H9 (cell line): ENCODE data around the gene GDAP1L1. TPM values are rescaled to one million over a fixed set of nuclear protein-coding genes. Genes with fewer than 3 reads are reported as not detected.

Source experiments
- DNase-seq: peaks from one replicate; pipeline ENCODE4 v3.0.0-alpha.2; 2017
- H2AFZ ChIP-seq: one replicate; pipeline ENCODE4 v1.6.1; 2013; ENCODE audit warnings: mild to moderate bottlenecking, low read length, control low read depth, moderate library complexity
- H2AK5ac ChIP-seq: 2 replicates; pipeline ENCODE4 v1.6.1; 2013; ENCODE audit warnings: low read length, control low read depth, mixed read lengths; ENCODE audit not compliant: insufficient read length
- H2BK120ac ChIP-seq: one replicate; pipeline ENCODE4 v1.6.1; 2013; ENCODE audit warnings: low read depth, mild to moderate bottlenecking, low read length, control low read depth, inconsistent platforms; ENCODE audit not compliant: poor library complexity, severe bottlenecking
- H2BK12ac ChIP-seq: 2 replicates; pipeline ENCODE4 v1.6.1; 2013; ENCODE audit warnings: low read length, control low read depth, mixed read lengths, low read depth; ENCODE audit not compliant: insufficient read length
- H2BK15ac ChIP-seq: 2 replicates; pipeline ENCODE4 v1.6.1; 2013; ENCODE audit warnings: low read depth, low read length, control low read depth
- H2BK20ac ChIP-seq: one replicate; pipeline ENCODE4 v1.6.1; 2013; ENCODE audit warnings: low read depth, mild to moderate bottlenecking, low read length, control low read depth, inconsistent platforms; ENCODE audit not compliant: poor library complexity, severe bottlenecking
- H2BK5ac ChIP-seq: 2 replicates; pipeline ENCODE4 v1.6.1; 2013; ENCODE audit warnings: low read length, control low read depth, mixed read lengths; ENCODE audit not compliant: insufficient read length
- H3K14ac ChIP-seq: 2 replicates; pipeline ENCODE4 v1.6.1; 2013; ENCODE audit warnings: low read length, control low read depth; ENCODE audit not compliant: insufficient read depth
- H3K18ac ChIP-seq: 2 replicates; pipeline ENCODE4 v1.6.1; 2013; ENCODE audit warnings: low read depth, mild to moderate bottlenecking, mixed read lengths, low read length, control low read depth; ENCODE audit not compliant: insufficient read length
- H3K23ac ChIP-seq: 2 replicates; pipeline ENCODE4 v1.6.1; 2013; ENCODE audit warnings: low read length, control low read depth, mixed read lengths, low read depth; ENCODE audit not compliant: insufficient read length
- H3K23me2 ChIP-seq: 2 replicates; pipeline ENCODE4 v1.6.1; 2013; ENCODE audit warnings: low read depth, mild to moderate bottlenecking, mixed read lengths, low read length, control low read depth; ENCODE audit not compliant: insufficient read length, poor library complexity, severe bottlenecking
- H3K27ac ChIP-seq: 2 replicates; pipeline ENCODE4 v1.5.1; 2013; ENCODE audit warnings: low read length, control low read depth, mixed read lengths, low read depth; ENCODE audit not compliant: insufficient read length
- H3K27me3 ChIP-seq: 2 replicates; pipeline ENCODE4 v1.6.1; 2013; ENCODE audit warnings: low read length, control low read depth, inconsistent platforms; ENCODE audit not compliant: insufficient read depth
- H3K4ac ChIP-seq: 2 replicates; pipeline ENCODE4 v1.6.1; 2013; ENCODE audit warnings: low read depth, mild to moderate bottlenecking, control low read depth, inconsistent platforms, low read length, moderate library complexity
- H3K4me1 ChIP-seq: 2 replicates; pipeline ENCODE4 v1.6.1; 2013; ENCODE audit warnings: low read length, control low read depth, inconsistent platforms; ENCODE audit not compliant: insufficient read depth
- H3K4me2 ChIP-seq: 2 replicates; pipeline ENCODE4 v1.6.1; 2013; ENCODE audit warnings: low read length, control low read depth, mixed read lengths; ENCODE audit not compliant: insufficient read length, insufficient read depth
- H3K56ac ChIP-seq: 2 replicates; pipeline ENCODE4 v1.6.1; 2013; ENCODE audit warnings: low read depth, mild to moderate bottlenecking, mixed read lengths, low read length, control low read depth; ENCODE audit not compliant: insufficient read length
- H3K79me1 ChIP-seq: 2 replicates; pipeline ENCODE4 v1.6.1; 2013; ENCODE audit warnings: low read depth, mild to moderate bottlenecking, moderate library complexity, low read length, control low read depth, inconsistent platforms; ENCODE audit not compliant: insufficient read depth, poor library complexity, severe bottlenecking
- H3K79me2 ChIP-seq: 2 replicates; pipeline ENCODE4 v1.6.1; 2013; ENCODE audit warnings: low read length, control low read depth, inconsistent platforms; ENCODE audit not compliant: insufficient read depth
- H3K9ac ChIP-seq: 2 replicates; pipeline ENCODE4 v1.6.1; 2013; ENCODE audit warnings: low read length, control low read depth, mixed read lengths; ENCODE audit not compliant: insufficient read length; ENCODE audit errors: extremely low read depth
- H3K9me3 ChIP-seq: one replicate; pipeline ENCODE4 v1.6.1; 2013; ENCODE audit warnings: low read depth, low read length, inconsistent platforms; ENCODE audit not compliant: control insufficient read depth
- H3T11ph ChIP-seq: one replicate; pipeline ENCODE4 v1.6.1; 2013; ENCODE audit warnings: mild to moderate bottlenecking, low read length, control low read depth, inconsistent platforms
- H4K20me1 ChIP-seq: one replicate; pipeline ENCODE4 v1.6.1; 2013; ENCODE audit not compliant: control insufficient read depth, insufficient read length, insufficient read depth
- H4K5ac ChIP-seq: 2 replicates; pipeline ENCODE4 v1.6.1; 2013; ENCODE audit warnings: low read depth, mild to moderate bottlenecking, mixed read lengths, low read length, control low read depth; ENCODE audit not compliant: insufficient read length
- H4K8ac ChIP-seq: replicated peaks from 2 replicates; pipeline ENCODE4 v1.6.1; 2013; ENCODE audit warnings: low read length, control low read depth, mixed read lengths, low read depth; ENCODE audit not compliant: insufficient read length
- H4K91ac ChIP-seq: 2 replicates; pipeline ENCODE4 v1.6.1; 2013; ENCODE audit warnings: low read depth, mild to moderate bottlenecking, moderate library complexity, mixed read lengths, low read length, control low read depth; ENCODE audit not compliant: insufficient read length
- H3K27ac Mint-ChIP-seq, 3 experiments: 2 replicates in 2 of 3; 3 replicates in 1 of 3; pipeline ENCODE4 v1.8.0; 2020 to 2021; ENCODE audit warnings: mixed read lengths in 3 of 3, mild to moderate bottlenecking in 1 of 3, moderate library complexity in 1 of 3
- H3K27me3 Mint-ChIP-seq: 2 replicates; pipeline ENCODE4 v1.8.0; 2021; ENCODE audit warnings: low read depth, mild to moderate bottlenecking, moderate library complexity, mixed read lengths
- H3K36me3 Mint-ChIP-seq, 3 experiments: 2 replicates in 2 of 3; 3 replicates in 1 of 3; pipeline ENCODE4 v1.8.0; 2020 to 2021; ENCODE audit warnings: low read depth in 3 of 3, mixed read lengths in 3 of 3; ENCODE audit not compliant: insufficient read depth in 1 of 3
- H3K4me1 Mint-ChIP-seq, 2 experiments: 2 replicates each; pipeline ENCODE4 v1.8.0; 2020; ENCODE audit warnings: mixed read lengths in 2 of 2
- H3K4me3 Mint-ChIP-seq, 2 experiments: 2 replicates in 1 of 2; 3 replicates in 1 of 2; pipeline ENCODE4 v1.8.0; 2020 to 2021; ENCODE audit warnings: mild to moderate bottlenecking in 2 of 2, mixed read lengths in 2 of 2, moderate library complexity in 1 of 2
- H3K9me3 Mint-ChIP-seq, 2 experiments: 2 replicates in 1 of 2; 3 replicates in 1 of 2; pipeline ENCODE4 v1.8.0; 2020; ENCODE audit warnings: mild to moderate bottlenecking in 2 of 2, mixed read lengths in 2 of 2, moderate library complexity in 1 of 2
- CTCF ChIP-seq: fragments of 200-600 bp; sonication (generic); conservative IDR thresholded peaks from 3 replicates; pipeline ENCODE4 v1.8.0; 2021; ENCODE audit warnings: antibody characterized with exemption, mild to moderate bottlenecking
- total RNA-seq: library from RNA; stranded (reverse); gene quantifications from 2 replicates; pipeline ENCODE4 v1.2.1, GENCODE V29; 2021

The GDAP1L1 gene
- total RNA-seq, 1 experiment from 2014 or later: 5.9 TPM

GRCh38 chr20:44304383-44304782 is 57.3 kb downstream of the GDAP1L1 start:
- H3K27me3 ChIP-seq: no peaks in the 10 kb centered on the region
- H3K56ac ChIP-seq: no peak overlapping the region
- H3T11ph ChIP-seq: no peak overlapping the region
- H3K23ac ChIP-seq: no peak overlapping the region
- no peak overlapping the region for H4K91ac ChIP-seq
- no peaks in the 10 kb centered on the region for H3K9me3 ChIP-seq
- TF ChIP-seq CTCF: no peak
- H3K18ac ChIP-seq: no peak overlapping the region
- Mint-ChIP-seq H3K36me3 (no peaks in the 10 kb centered on the region), H3K9me3 (no peaks in the 10 kb centered on the region; a peak in 1 of 5 replicates), H3K27ac (peak overlapping the region in 1 of 3 experiments; percentile 31; a peak in 1 of 7 replicates), H3K27me3 (no peaks in the 10 kb centered on the region), H3K4me3 (no peak overlapping the region), H3K4me1 (no peaks in the 10 kb centered on the region)
- peaks cover 2% of the 10 kb centered on the region for H4K20me1 ChIP-seq
- no peak overlapping the region for H2BK12ac ChIP-seq
- no peak overlapping the region for H4K8ac ChIP-seq
- DNase-seq: no peak
- no peaks in the 10 kb centered on the region for H3K23me2 ChIP-seq
- H2BK15ac ChIP-seq: no peak overlapping the region
- no peak overlapping the region for H2BK20ac ChIP-seq
- no peak overlapping the region for H2AK5ac ChIP-seq
- no peak overlapping the region for H3K14ac ChIP-seq
- H3K4me1 ChIP-seq: no peaks in the 10 kb centered on the region
- H3K27ac ChIP-seq: no peak overlapping the region
- no peak overlapping the region for H3K4me2 ChIP-seq
- H4K5ac ChIP-seq: no peak overlapping the region
- no peak overlapping the region for H2BK5ac ChIP-seq
- no peak overlapping the region for H2AFZ ChIP-seq
- no peak overlapping the region for H2BK120ac ChIP-seq
- no peaks in the 10 kb centered on the region for H3K79me1 ChIP-seq
- no peak overlapping the region for H3K9ac ChIP-seq
- H3K4ac ChIP-seq: no peak overlapping the region
- H3K79me2 ChIP-seq: no peaks in the 10 kb centered on the region
